Sigmoid colon (tissue), 7 donors: ENCODE data around the gene DENND4B. TPM values are rescaled to one million over a fixed set of nuclear protein-coding genes. Genes with fewer than 3 reads are reported as not detected.
A peak's percentile ranks its signal among the peaks of the same experiment; 100 is the strongest.

Experiments
- DNase-seq: peaks from one replicate; pipeline ENCODE4 v3.0.0-alpha.2; 2019
- H3K27ac ChIP-seq, 4 donors: fragments of 200-600 bp; sonication (generic); one replicate each; pipeline ENCODE4 v1.5.1; 2016 to 2019; ENCODE audit warnings: mild to moderate bottlenecking in 1 of 4
- H3K27me3 ChIP-seq, 3 donors: fragments of 200-600 bp; sonication (generic); one replicate each; pipeline ENCODE4 v1.5.1; 2019; ENCODE audit warnings: mild to moderate bottlenecking in 1 of 3
- H3K36me3 ChIP-seq, 4 donors: fragments of 200-600 bp; sonication (generic); one replicate each; pipeline ENCODE4 v1.5.1; 2016 to 2019
- H3K4me1 ChIP-seq, 4 donors: fragments of 200-600 bp; sonication (generic); one replicate each; pipeline ENCODE4 v1.5.1; 2017 to 2019
- H3K4me3 ChIP-seq, 4 donors: fragments of 200-600 bp; sonication (generic); one replicate each; pipeline ENCODE4 v1.5.1; 2017 to 2019; ENCODE audit warnings: mild to moderate bottlenecking in 2 of 4, moderate library complexity in 1 of 4
- H3K9me3 ChIP-seq, 4 donors: fragments of 200-600 bp in 3 of 4; sonication (generic) in 3 of 4; one replicate each; pipeline versions ENCODE4 v1.5.1 to v1.6.1; 2013 to 2019
- EP300 ChIP-seq, 4 donors: sonication (generic); formaldehyde crosslinking; IDR thresholded peaks; one replicate each; pipeline ENCODE4 v1.6.1; 2017; ENCODE audit warnings: antibody characterized with exemption in 4 of 4
- POLR2A ChIP-seq, 2 donors: fragments of 450-650 bp; IDR thresholded peaks; one replicate each; pipeline ENCODE4 v1.6.1; 2016; ENCODE audit warnings: antibody characterized with exemption in 2 of 2, mild to moderate bottlenecking in 2 of 2, moderate library complexity in 2 of 2
- POLR2AphosphoS5 ChIP-seq, 4 donors: sonication (generic); formaldehyde crosslinking; IDR thresholded peaks; one replicate each; pipeline ENCODE4 v1.6.1; 2017; ENCODE audit warnings: antibody characterized with exemption in 4 of 4
- WGBS, 2 donors: extraction: QIAGEN DNeasy Blood & Tissue Kit; methylation state at CpG; one replicate each; pipeline ENCODE4 v1.1.7; 2013; 5-methylcytosine and 5-hydroxymethylcytosine counted together
- intact Hi-C: fragments of 100-400 bp; cut with DNase I; formaldehyde crosslinking; loops from one replicate; pipeline ENCODE4 v1.15.1; 2023
- polyA plus RNA-seq, 3 donors: library from polyadenylated mRNA; stranded (reverse); fragments of 200-250 nt; gene quantifications; one replicate each; pipeline ENCODE4 v1.2.3, GENCODE V29; 2013
- total RNA-seq, 4 donors: library from RNA; depleted of rRNA; stranded (reverse); fragments of >200 nt; gene quantifications; one replicate each; pipeline ENCODE4 v1.1.0, GENCODE V29; 2016
- TF ChIP-seq, protein P1 (sequence below), 4 experiments: fragments of 450-650 bp in 3 of 4; fragments of 200-600 bp in 1 of 4; IDR thresholded peaks; one replicate each; pipeline ENCODE4 v1.5.1; 2016 to 2019; ENCODE audit warnings: antibody characterized with exemption in 4 of 4, mild to moderate bottlenecking in 3 of 4, moderate library complexity in 2 of 4
- donor health status: healthy with polysubstance abuse.
- donor health status: Bipolar disorder and iron deficiency.
- donor health status: healthy.

The DENND4B gene
- total and polyA plus RNA-seq, 7 donors: 4.9 to 41.6 (median 18.1) TPM

DNA sequence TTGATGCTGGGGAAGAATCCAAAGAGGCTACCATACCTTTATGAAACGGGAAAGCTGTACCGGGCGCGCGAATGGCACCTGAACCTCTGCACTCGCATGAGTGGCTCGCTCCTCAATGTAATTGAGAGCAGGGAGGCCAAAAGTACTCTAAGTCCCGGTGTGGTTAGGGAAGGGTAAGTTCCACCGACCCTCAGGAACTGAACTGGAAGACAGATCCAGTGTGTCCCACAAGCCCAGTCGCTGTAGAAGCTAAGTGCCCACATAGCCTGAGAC lies 24.8 kb downstream of the DENND4B start:
- Histone ChIP-seq H3K27me3 (no peaks in the 10 kb centered on the region), H3K36me3 (no peaks in the 10 kb centered on the region), H3K27ac (peak overlapping the region; percentile 86 to 98 (median 94)), H3K4me1 (peaks cover 0 to 61% (median 45%) of the 10 kb centered on the region in 4 donors), H3K9me3 (no peaks in the 10 kb centered on the region), H3K4me3 (peak overlapping the region; percentile 75 to 99 (median 89))
- DNase-seq: no peak
- intact Hi-C loops: loop anchor here (2.0 to 5.0 kb wide), 5 partner anchors 36 to 129 kb away; partner anchors contain the start of genes CRTC2 and RPS27
- WGBS, 2 donors: 1 to 2% methylated on average over 10 of the region's 10 CpGs
- TF ChIP-seq, protein P1, sequence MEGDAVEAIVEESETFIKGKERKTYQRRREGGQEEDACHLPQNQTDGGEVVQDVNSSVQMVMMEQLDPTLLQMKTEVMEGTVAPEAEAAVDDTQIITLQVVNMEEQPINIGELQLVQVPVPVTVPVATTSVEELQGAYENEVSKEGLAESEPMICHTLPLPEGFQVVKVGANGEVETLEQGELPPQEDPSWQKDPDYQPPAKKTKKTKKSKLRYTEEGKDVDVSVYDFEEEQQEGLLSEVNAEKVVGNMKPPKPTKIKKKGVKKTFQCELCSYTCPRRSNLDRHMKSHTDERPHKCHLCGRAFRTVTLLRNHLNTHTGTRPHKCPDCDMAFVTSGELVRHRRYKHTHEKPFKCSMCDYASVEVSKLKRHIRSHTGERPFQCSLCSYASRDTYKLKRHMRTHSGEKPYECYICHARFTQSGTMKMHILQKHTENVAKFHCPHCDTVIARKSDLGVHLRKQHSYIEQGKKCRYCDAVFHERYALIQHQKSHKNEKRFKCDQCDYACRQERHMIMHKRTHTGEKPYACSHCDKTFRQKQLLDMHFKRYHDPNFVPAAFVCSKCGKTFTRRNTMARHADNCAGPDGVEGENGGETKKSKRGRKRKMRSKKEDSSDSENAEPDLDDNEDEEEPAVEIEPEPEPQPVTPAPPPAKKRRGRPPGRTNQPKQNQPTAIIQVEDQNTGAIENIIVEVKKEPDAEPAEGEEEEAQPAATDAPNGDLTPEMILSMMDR (IDR thresholded peaks at IDR 0.05): no peak
- no peak for TF ChIP-seq EP300 (IDR thresholded peaks at IDR 0.05)
- no peak for TF ChIP-seq POLR2A (IDR thresholded peaks at IDR 0.05)
- TF ChIP-seq POLR2AphosphoS5 (IDR thresholded peaks at IDR 0.05): no peak

GRCh38 chr1:153921080-153921802 lies 25.3 kb downstream of the DENND4B start:
- no peaks in the 10 kb centered on the region for H3K27me3 ChIP-seq
- H3K4me3 ChIP-seq: peak overlapping the region; percentile 75 to 99 (median 89)
- WGBS, 2 donors: 40 to 55% methylated on average over 3 of the region's 3 CpGs
- peak overlapping the region; percentile 86 to 98 (median 94) for H3K27ac ChIP-seq
- H3K36me3 ChIP-seq: no peaks in the 10 kb centered on the region
- H3K9me3 ChIP-seq: no peaks in the 10 kb centered on the region
- no peak for DNase-seq
- peaks cover 0 to 61% (median 46%) of the 10 kb centered on the region in 4 donors for H3K4me1 ChIP-seq
- TF ChIP-seq EP300 (IDR thresholded peaks at IDR 0.05) (no peak), POLR2AphosphoS5 (IDR thresholded peaks at IDR 0.05) (no peak), POLR2A (IDR thresholded peaks at IDR 0.05) (no peak)
- TF ChIP-seq, protein P1 (IDR thresholded peaks at IDR 0.05): no peak
- intact Hi-C loops: loop anchor here (5.0 kb wide), 3 partner anchors 36 to 99 kb away; partner anchors contain the start of gene CRTC2

DNA sequence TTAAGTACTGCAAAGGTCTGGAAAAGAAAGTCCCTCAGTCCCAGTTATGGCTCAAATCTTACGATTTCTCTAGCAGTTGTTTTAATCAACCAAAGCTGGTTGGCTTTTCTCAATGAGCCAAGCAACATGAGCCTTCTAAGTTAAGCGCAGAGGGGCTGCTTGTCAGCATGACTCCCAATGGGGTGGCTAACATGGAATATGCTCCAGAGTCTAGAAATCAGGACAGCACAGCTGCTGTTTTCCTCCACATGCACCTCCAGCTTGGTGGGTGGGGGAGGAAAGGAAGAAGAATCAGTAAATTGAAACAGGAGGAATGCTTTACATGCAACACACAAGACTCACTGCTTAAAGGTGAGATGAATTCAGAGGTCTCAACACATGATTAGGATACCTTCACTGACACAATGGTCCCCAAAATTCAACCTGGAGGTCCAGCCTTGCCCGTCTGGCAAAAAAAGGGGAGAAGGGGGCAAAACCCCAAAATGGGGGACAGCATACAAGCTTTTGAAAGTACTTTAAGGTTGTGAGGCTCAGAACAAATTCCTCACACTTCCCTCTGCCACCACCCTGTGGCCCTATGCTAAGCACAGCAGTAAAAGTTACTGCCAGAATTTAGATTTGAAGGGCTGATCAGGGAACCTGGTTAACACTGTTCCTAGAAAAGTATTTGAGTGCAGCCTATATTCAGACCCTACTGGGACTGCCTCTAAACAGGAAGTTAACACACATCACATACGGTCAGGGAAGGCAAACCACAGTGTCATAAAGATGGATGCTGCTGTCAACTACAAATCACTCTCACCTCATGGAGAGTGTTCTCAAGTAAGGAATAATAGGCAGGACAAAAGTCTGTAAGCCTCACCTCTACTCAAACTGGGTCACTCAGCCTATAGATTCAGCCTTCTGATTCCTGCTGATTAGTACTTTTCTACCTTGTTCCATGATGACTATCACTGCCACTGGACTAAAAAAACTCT lies 26.4 kb downstream of the DENND4B start:
- WGBS, 2 donors: 53 to 55% methylated on average over 4 of the region's 4 CpGs
- no peak for DNase-seq
- Histone ChIP-seq H3K27ac (peak overlapping the region; percentile 47 to 97 (median 89)), H3K36me3 (no peaks in the 10 kb centered on the region), H3K9me3 (no peaks in the 10 kb centered on the region), H3K27me3 (no peaks in the 10 kb centered on the region), H3K4me3 (peak overlapping the region in 1 of 4 donors; percentile 75), H3K4me1 (peaks cover 0 to 61% (median 47%) of the 10 kb centered on the region in 4 donors)
- intact Hi-C loops: loop anchor here (5.0 kb wide), 3 partner anchors 37 to 98 kb away; partner anchors contain the start of gene CRTC2
- TF ChIP-seq POLR2AphosphoS5 (IDR thresholded peaks at IDR 0.05) (no peak), EP300 (IDR thresholded peaks at IDR 0.05) (no peak), POLR2A (IDR thresholded peaks at IDR 0.05) (no peak)
- TF ChIP-seq, protein P1 (IDR thresholded peaks at IDR 0.05): peak in 1 of 4 experiments; percentile 19

GRCh38 chr1:153916297-153916696 lies 30.2 kb downstream of the DENND4B start:
- Histone ChIP-seq H3K4me3 (no peak overlapping the region), H3K27me3 (no peaks in the 10 kb centered on the region), H3K36me3 (no peaks in the 10 kb centered on the region), H3K9me3 (no peaks in the 10 kb centered on the region), H3K4me1 (peaks cover 0 to 56% (median 39%) of the 10 kb centered on the region in 4 donors), H3K27ac (no peak overlapping the region)
- intact Hi-C loops: no loop called here
- DNase-seq: no peak
- TF ChIP-seq, protein P1 (IDR thresholded peaks at IDR 0.05): no peak
- no peak for TF ChIP-seq POLR2AphosphoS5 (IDR thresholded peaks at IDR 0.05)
- no peak for TF ChIP-seq EP300 (IDR thresholded peaks at IDR 0.05)
- no peak for TF ChIP-seq POLR2A (IDR thresholded peaks at IDR 0.05)
- WGBS, 2 donors: 91 to 93% methylated on average over 4 of the region's 4 CpGs
